Measurements from ENCODE around the gene GCM1.

- no peak for TF ChIP-seq TSHZ1 (CRISPR knock-in tag; IDR thresholded peaks at IDR 0.05)
- no peak for TF ChIP-seq ATF3 (IDR thresholded peaks at IDR 0.05)
- no peak for TF ChIP-seq ATF3 (CRISPR knock-in tag; conservative IDR thresholded peaks at IDR 0.05)
- no peak for TF ChIP-seq ETV1 (tag; conservative IDR thresholded peaks at IDR 0.05; ENCODE audit: low read depth)
- TF ChIP-seq SMAD3 (CRISPR knock-in tag; conservative IDR thresholded peaks at IDR 0.05), result no peak
- TF ChIP-seq PKNOX1 (IDR thresholded peaks at IDR 0.05), result no peak
Measured at GRCh38 chr6:53095716-53096115, 52.9 kb downstream of the GCM1 start.
